GM18861 (cell line): ENCODE measurements around the gene HFE.
"Not testable (repeated sequence)": the region's sequence is repeated elsewhere in the genome, so short reads cannot be mapped to it uniquely, and the experiment has no call there.

Experiments used
- ATAC-seq: cut with Tn5 transposase; IDR thresholded peaks from one replicate; pipeline ENCODE4 v1.9.1; 2021; ENCODE audit not compliant: unreplicated experiment

Gene HFE, protein sequence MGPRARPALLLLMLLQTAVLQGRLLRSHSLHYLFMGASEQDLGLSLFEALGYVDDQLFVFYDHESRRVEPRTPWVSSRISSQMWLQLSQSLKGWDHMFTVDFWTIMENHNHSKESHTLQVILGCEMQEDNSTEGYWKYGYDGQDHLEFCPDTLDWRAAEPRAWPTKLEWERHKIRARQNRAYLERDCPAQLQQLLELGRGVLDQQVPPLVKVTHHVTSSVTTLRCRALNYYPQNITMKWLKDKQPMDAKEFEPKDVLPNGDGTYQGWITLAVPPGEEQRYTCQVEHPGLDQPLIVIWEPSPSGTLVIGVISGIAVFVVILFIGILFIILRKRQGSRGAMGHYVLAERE

GRCh38 chr6:26087284-26088115 is at the start of gene HFE:
TSS of gene HFE (plus strand) at chr6:26087429. CDS start at chr6:26087441, 12 bp downstream.
- ATAC-seq, result no peak

DNA sequence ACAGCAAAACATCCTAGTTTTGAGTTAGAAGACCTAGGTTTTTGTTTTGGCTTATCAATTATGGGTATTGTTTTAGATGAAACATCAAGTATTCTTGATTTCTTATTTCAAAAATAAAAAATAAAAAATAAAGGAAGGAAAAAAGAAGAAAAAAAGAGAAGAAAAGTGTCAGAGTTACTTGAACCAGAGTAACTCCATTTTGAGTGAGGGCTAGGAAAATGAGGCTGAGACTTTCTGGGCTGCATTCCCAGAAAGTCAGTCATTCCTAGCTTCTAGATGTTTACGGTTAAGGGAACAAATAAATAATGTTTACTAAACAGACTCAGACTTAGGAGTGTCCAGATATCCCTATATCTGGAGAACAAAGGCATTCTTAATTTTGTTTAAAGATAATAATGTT is 45.3 kb upstream of the HFE start:
- no peak for ATAC-seq

DNA sequence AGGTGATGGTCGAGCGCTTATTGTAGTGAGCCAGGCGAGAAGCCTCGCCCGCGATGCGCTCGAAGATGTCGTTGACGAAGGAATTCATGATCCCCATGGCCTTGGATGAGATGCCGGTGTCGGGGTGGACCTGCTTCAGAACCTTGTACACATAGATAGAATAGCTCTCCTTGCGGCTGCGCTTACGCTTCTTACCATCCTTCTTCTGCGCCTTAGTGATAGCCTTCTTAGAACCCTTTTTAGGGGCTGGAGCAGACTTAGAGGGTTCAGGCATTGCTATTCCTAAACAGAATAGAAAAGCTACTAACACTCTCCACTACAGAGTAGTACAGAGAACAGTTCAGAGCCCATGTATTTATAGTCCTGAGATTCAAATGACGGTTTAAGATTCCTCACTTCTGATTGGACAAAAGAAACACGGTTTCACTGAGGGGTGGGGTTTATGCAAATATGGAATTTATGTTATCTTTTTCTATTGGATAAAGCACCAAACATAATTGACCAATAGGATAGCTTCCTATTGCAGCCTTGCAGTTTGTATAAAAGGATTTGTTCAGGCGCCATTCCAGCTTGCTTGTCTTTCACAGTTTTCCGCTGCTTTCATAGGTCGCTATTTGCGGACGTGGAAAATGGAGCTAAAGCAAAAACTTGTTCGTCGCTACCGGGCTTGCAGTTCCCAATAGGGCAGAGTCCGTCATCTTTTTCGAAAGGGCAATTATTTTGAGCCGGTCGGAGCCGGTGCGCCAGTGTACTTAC is 43.7 kb upstream of the HFE start:
- ATAC-seq, result peak; percentile 70

DNA sequence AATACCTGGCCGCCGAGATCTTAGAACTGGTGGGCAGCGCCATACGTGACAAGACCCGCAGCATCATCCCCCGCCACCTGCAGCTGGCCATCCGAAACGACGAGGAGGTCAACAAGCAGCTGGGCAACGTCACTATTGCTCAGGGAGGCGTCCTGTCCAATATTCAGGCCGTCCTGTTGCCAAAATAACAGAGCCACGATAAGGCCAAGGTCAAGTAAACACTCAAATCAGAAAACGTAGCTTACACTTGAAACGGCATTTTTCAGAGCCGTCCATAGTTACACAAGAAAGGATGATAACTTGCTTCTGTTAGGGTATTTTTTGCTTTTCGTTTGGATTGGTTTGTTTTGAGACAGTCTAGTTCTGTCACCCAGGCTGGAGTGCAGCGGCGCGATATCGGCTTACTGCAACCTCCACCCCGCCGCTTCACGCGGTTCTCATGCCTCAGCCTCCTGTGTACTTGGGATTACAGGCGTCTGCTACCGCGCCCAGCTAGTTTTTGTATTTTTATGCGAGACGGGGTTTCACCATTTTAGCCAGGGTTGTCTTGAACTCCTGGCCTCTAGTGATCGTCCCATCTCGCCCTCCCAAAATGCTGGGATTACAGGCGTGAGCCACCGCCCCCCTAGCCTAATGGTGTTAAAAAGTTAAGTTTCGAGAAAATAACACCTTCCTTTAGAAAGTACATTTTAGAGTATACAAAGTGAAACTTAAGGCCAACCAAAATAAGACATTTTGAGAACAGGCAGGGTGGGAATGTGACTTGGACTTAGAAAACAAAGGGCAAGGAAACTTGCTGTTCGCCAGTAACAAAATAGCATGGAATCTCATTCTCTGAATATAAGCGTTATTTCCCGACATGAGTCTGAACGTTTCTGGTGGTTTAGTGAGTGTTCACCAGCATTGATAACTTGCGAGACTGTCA is 42.8 kb upstream of the HFE start:
- ATAC-seq, result peak; percentile 13

DNA sequence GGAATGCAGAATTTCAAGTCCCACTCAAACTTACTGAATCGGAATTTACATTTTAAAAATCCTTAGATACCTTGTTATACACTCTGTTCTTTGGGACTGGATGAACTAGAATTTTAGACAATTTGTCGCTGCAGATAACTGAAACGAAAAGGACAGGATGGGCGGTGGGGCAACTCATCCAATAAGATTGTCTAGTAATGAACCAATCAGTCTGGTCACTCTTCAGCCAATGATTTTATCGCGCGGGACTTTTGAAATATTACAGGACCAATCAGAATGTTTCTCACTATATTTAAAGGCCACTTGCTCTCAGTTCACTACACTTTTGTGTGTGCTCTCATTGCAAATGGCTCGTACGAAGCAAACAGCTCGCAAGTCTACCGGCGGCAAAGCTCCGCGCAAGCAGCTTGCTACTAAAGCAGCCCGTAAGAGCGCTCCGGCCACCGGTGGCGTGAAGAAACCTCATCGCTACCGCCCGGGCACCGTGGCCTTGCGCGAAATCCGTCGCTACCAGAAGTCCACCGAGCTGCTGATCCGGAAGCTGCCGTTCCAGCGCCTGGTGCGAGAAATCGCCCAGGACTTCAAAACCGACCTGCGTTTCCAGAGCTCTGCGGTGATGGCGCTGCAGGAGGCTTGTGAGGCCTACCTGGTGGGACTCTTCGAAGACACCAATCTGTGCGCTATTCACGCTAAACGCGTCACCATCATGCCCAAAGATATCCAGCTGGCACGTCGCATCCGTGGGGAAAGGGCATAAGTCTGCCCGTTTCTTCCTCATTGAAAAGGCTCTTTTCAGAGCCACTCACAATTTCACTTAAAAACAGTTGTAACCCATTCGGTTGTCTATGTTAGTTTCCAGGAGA is 41.9 kb upstream of the HFE start:
- peak; percentile 42 for ATAC-seq

DNA sequence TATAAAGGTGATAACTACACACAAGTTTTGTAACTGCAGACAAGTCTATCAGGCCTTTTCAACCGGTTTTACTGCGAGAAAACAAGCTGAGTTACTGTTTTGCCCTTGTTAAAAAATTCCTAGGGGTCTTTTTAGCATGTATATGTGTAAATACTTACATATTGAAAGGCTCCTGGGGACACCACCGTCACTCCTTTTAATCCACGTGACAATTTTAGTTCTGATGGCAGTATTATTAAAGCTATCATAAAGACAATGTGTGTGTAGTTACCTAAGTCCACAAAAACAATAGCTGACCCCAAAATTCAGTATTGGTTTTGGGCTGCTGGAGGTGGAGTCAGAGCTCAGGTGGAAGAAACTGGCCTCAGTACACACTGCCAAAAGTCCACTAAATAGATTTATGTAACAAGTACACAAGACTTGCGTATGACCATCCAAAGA is 41.3 kb upstream of the HFE start:
- ATAC-seq, result no peak

DNA sequence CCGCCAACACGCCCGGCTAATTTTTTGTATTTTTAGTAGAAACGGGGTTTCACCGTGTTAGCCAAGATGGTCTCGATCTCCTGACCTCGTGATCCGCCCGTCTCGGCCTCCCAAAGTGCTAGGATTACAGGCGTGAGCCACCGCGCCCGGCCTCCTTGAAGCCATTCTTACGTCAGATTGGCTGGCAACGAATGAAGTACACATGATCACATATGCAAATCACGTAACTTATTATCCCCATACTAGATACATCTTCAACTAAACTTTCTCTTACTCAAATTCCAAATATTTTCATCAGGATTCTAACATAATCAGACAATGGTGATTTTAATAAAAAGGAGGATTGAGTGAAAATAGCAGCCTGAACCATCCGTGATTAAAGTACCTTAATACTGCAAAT is 39.9 kb upstream of the HFE start:
- not testable (repeated sequence) for ATAC-seq

DNA sequence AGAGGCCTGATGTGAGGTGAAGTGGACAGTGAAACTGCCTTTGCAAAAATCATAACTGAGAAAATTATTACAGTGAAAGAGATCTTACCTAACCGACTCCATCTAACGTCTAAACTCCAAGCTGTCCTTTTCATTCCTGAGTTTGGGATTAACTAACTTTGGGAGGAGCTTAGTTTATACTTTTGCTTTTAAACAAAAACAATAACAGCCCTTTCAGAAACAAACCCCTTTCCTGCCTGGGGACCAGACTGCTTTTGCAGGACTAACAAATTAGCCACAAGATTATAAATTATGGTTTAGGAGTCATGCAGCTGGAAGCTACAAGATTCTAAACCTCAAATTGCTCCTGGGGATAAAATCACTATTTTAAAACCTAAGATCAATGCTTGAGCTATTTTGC is 38.6 kb upstream of the HFE start:
- no peak for ATAC-seq

DNA sequence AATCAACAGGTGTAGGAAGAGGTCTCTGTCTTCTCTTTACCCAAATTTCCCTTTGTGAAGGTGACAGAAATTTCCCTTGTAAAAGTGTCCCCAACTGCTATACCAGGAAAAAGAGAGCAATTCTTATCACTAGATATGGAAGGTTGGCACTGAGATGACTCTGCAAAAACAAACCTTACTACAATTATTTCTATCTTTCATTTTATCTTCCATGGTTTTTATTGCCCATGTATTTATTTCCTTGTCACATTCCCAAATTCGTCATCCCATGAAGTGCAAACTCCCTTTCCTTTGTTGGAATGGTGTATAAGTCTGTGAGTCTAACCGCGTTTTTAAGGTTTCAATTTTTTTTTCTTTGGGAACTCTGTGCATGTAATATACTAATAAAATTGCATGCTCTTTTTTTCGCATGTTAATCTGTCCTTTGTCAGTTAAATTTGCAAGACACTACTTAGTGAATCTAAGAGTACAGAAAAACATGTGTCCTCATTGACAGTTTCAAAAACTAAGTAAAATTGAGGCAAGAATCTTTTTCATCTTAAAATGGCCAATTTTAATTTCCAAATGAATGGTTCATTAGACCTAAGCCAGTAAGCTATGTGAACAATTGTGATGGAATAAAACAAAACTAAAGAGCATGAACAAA is 35.4 kb upstream of the HFE start:
- no peak for ATAC-seq

GRCh38 chr6:26052762-26053250 is 34.4 kb upstream of the HFE start:
- ATAC-seq, result not testable (repeated sequence)

DNA sequence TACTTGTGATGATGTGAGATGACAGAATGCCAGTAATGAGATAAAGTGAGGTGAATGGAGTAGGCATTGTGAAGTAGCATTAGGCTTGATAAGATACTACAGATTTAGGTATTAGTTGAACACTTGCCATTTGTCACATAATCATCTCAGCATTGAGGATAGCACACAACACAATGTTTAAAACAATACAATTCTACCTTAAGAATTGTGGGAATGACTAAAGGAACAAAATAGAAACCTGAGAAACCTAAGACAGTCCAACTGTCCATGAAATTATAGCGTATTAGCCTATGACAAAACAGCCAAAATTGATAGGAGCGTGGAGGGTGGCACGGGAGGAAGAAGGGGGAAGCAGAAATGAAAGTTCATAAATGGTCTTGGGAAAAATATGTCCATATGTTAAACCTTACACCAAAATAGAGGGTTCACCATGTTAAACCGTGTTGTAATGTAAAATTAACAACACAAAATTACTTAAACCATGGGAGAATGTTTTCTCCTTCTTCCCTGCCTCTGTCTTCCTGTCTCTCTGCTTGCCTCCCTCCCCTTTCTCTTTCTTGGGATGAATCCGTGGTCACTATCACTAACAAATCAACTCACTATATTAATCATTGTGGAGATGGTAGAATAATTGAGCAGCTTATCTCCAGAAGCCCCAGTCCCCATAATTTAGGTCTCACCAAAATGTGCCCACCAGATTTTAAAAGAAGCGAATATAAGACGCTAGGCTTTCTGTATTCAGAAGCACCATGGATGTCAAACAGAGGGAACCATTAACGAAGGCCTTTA is 33.0 kb upstream of the HFE start:
- no peak for ATAC-seq

- peak; percentile 39 for ATAC-seq
Measured at GRCh38 chr6:26054781-26055718, 32.2 kb upstream of the HFE start.

DNA sequence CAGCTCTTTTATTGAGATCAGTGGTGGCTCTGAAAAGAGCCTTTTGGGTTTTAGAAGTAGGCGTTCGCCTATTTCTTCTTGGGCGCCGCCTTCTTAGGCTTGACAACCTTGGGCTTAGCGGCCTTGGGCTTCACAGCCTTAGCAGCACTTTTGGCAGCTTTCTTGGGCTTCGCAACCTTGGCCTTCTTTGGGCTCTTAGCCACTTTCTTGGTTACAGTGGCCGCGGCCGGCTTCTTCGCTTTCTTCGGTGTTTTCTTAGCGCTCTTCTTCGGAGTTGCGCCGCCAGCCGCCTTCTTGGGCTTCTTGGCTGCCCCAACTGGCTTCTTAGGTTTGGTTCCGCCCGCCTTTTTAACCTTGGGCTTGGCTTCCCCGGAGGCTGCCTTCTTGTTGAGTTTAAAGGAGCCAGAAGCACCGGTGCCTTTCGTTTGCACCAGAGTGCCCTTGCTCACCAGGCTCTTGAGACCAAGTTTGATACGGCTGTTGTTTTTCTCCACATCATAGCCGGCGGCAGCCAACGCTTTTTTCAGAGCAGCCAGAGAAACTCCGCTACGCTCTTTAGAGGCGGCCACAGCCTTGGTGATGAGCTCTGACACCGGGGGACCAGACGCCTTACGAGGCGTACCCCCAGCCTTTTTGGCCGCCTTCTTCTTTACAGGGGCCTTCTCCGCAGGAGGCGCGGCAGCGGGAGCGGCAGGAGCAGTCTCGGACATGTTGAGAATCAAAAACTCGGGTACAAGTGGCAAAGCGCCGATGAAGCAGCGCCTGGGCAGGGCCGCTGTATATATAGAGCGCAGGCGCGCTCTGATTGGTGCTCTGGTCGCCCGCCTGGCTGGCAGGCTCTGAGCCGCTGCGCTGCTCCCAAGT is 31.3 kb upstream of the HFE start:
- peak; percentile 62 for ATAC-seq

DNA sequence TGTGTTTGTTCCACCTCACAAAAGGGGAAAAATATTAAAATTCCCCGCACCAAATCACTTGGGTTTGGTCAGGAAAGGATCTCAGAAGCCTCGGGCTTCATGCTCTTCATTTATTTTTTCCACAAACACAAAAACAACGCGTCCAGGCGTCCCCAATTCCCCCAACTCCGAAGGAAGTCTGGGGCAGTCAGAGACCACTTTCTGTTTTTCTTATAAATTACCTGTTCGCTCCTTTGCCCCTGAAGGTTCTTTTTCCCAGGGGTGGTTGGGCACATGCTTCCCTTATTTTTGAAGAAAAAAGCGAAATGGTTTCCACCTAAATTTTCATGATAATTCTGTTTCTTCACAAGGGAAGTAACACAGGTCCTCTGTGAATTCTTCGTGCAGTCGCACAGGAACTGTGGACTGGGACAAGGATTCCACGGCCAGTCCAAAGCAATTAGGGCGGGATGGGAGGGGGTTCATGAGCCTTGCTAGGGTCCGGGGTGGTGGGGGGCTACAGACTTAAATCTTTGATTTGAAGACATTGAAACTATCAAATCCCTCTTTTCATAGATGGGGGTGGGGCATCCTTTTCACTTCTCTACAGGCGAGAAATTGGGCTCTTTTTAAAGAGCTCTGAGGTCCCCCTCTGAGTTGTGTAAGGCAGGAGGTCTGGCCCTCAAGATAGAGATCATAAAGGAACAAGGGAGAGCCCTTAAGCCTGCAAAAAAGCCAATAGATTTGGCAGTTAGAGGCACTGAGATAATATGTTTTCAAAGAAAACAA is 30.5 kb upstream of the HFE start:
- ATAC-seq, result no peak

- no peak for ATAC-seq
Measured at GRCh38 chr6:26057899-26058298, 29.3 kb upstream of the HFE start.
